Activated CD4-positive, alpha-beta T cell treated with anti-CD3 and anti-CD28 coated beads for 48 hours (primary cell): Measurements from ENCODE around the gene SLC38A10.

ENCODE experiments used
- DNase-seq: peaks from one replicate; pipeline ENCODE4 v3.0.0-alpha.2; 2020

Gene SLC38A10

GRCh38 chr17:81330884-81331245 lies 35.8 kb upstream of the SLC38A10 start:
- DNase-seq = no peak

- no peak for DNase-seq
Measured at GRCh38 chr17:81329927-81330883, 35.1 kb upstream of the SLC38A10 start.

GRCh38 chr17:81328978-81329926 lies 34.1 kb upstream of the SLC38A10 start:
- no peak for DNase-seq

- no peak for DNase-seq
Measured at GRCh38 chr17:81328489-81328888, 33.4 kb upstream of the SLC38A10 start.

GRCh38 chr17:81325714-81326358 lies 30.7 kb upstream of the SLC38A10 start:
- no peak for DNase-seq

- no peak for DNase-seq
Measured at GRCh38 chr17:81324851-81325713, 30.0 kb upstream of the SLC38A10 start.

- DNase-seq = no peak
Measured at GRCh38 chr17:81324177-81324850, 29.2 kb upstream of the SLC38A10 start.

GRCh38 chr17:81323411-81323868 lies 28.3 kb upstream of the SLC38A10 start:
- DNase-seq = no peak

GRCh38 chr17:81323083-81323369 lies 27.9 kb upstream of the SLC38A10 start:
- no peak for DNase-seq

- peak; percentile 73 for DNase-seq
Measured at GRCh38 chr17:81322271-81323082, 27.4 kb upstream of the SLC38A10 start.

GRCh38 chr17:81317961-81318605 lies 23.0 kb upstream of the SLC38A10 start:
- DNase-seq = no peak

GRCh38 chr17:81317530-81317821 lies 22.4 kb upstream of the SLC38A10 start:
- no peak for DNase-seq

- no peak for DNase-seq
Measured at GRCh38 chr17:81315885-81316391, 20.8 kb upstream of the SLC38A10 start.

- DNase-seq = no peak
Measured at GRCh38 chr17:81315129-81315884, 20.2 kb upstream of the SLC38A10 start.

GRCh38 chr17:81314398-81315081 lies 19.4 kb upstream of the SLC38A10 start:
- no peak for DNase-seq

- DNase-seq = no peak
Measured at GRCh38 chr17:81313776-81314397, 18.8 kb upstream of the SLC38A10 start.

- DNase-seq = no peak
Measured at GRCh38 chr17:81312624-81313325, 17.7 kb upstream of the SLC38A10 start.

- DNase-seq = no peak
Measured at GRCh38 chr17:81311946-81312345, 16.8 kb upstream of the SLC38A10 start.
